A375 (cell line): Measurements from ENCODE around the gene LPCAT2. TPM values are rescaled to one million over a fixed set of nuclear protein-coding genes. Genes with fewer than 3 reads are reported as not detected.

Source experiments
- total RNA-seq: library from RNA; depleted of rRNA; stranded (reverse); fragments of >200 nt; shearing (Covaris generic); gene quantifications from 2 replicates; pipeline ENCODE4 v1.2.3, GENCODE V29; 2014; rRNA removed

The LPCAT2 gene, protein sequence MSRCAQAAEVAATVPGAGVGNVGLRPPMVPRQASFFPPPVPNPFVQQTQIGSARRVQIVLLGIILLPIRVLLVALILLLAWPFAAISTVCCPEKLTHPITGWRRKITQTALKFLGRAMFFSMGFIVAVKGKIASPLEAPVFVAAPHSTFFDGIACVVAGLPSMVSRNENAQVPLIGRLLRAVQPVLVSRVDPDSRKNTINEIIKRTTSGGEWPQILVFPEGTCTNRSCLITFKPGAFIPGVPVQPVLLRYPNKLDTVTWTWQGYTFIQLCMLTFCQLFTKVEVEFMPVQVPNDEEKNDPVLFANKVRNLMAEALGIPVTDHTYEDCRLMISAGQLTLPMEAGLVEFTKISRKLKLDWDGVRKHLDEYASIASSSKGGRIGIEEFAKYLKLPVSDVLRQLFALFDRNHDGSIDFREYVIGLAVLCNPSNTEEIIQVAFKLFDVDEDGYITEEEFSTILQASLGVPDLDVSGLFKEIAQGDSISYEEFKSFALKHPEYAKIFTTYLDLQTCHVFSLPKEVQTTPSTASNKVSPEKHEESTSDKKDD
- 33.8 and 39.1 TPM in 2 replicates for total RNA-seq

GRCh38 chr16:55508941-55509931 lies at the start of gene LPCAT2:
Gene LPCAT2, plus strand, starts transcription at chr16:55509072. Its CDS starts 110 bp downstream, at chr16:55509182.

GRCh38 chr16:55478827-55479429 lies 29.9 kb upstream of the LPCAT2 start, which contains the start of gene MMP2:
Gene MMP2, plus strand, starts transcription at chr16:55479198. Its CDS starts 282 bp downstream, at chr16:55479480.

DNA sequence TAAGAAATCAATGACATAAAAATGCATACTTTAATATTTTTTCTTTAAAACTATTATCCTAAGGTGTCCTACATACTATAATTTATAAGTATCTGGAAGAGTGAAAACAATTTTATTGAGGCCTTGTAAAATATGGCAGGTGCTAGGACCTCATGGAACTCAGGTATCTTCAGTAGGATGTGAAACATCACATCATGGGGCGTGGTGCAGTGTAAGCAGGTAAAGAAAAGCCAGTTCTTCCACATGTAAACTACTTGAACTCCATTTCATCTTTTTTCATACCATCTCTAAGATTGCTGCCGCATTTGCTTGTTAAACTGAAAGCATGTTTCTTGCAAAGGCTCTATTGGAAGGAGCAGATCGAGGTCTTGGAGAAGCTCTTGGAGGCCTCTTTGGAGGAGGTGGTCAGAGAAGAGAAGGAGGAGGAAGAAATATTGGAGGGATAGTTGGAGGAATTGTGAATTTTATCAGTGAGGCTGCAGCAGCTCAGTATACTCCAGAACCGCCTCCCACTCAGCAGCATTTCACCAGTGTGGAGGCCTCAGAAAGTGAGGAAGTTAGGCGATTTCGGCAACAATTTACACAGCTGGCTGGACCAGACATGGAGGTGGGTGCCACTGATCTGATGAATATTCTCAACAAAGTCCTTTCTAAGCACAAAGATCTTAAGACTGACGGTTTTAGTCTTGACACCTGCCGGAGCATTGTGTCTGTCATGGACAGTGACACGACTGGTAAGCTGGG lies 57.7 kb downstream of the LPCAT2 start, which contains the start of gene CAPNS2:
TSS of gene CAPNS2 (plus strand) at position 253 of the 744 bp plus-strand sequence. CDS start at position 326, 73 bp downstream.

Other genes starting within 250 kb of the LPCAT2 start
- gene IRX6, start 184.9 kb upstream of the LPCAT2 start, total RNA-seq = not detected in 2 replicates
- 128 and 159 TPM in 2 replicates for gene MMP2, start 29.9 kb upstream of the LPCAT2 start, total RNA-seq
- gene CAPNS2, start 57.6 kb downstream of the LPCAT2 start, total RNA-seq = 1.2 and 2.7 TPM in 2 replicates
- not detected in 2 replicates for gene SLC6A2, start 146.9 kb downstream of the LPCAT2 start, total RNA-seq